ENCODE measurements around the gene SH3RF2. TPM values are rescaled to one million over a fixed set of nuclear protein-coding genes. Genes with fewer than 3 reads are reported as not detected.

SH3RF2 gene
- total RNA-seq, 6 experiments from 2014 or later, result 0.43 to 1.7 (median 0.66) TPM

DNA sequence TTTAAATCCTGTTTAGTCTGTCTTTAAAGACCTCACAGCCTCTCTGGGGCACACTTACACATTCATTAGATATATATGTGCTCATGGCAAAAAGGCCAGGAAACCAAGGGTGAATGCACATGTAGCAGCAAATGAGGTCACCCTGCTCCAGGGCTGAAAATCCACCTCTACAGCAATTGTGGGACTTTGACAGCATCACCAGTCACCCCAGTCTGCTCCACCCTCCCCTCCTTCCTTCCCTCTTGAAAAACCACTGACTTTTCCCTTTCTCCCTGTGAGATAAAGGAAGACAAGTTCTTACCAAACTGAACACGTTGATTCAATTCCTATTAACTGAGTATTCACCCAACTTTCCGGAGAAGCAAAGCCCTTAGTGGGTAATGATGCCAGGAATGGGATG, 15.2 kb upstream of the SH3RF2 start:
- peak; percentile 34 for DNase-seq
- TF ChIP-seq, protein P1, sequence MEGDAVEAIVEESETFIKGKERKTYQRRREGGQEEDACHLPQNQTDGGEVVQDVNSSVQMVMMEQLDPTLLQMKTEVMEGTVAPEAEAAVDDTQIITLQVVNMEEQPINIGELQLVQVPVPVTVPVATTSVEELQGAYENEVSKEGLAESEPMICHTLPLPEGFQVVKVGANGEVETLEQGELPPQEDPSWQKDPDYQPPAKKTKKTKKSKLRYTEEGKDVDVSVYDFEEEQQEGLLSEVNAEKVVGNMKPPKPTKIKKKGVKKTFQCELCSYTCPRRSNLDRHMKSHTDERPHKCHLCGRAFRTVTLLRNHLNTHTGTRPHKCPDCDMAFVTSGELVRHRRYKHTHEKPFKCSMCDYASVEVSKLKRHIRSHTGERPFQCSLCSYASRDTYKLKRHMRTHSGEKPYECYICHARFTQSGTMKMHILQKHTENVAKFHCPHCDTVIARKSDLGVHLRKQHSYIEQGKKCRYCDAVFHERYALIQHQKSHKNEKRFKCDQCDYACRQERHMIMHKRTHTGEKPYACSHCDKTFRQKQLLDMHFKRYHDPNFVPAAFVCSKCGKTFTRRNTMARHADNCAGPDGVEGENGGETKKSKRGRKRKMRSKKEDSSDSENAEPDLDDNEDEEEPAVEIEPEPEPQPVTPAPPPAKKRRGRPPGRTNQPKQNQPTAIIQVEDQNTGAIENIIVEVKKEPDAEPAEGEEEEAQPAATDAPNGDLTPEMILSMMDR (IDR thresholded peaks at IDR 0.05), result no peak
- peaks cover 18% of the 10 kb centered on the region for H3K27me3 Mint-ChIP-seq (ENCODE audit: insufficient read depth)
- peaks cover 61% of the 10 kb centered on the region for H3K4me1 Mint-ChIP-seq (ENCODE audit: low read depth)
- no peak overlapping the region for H3K4me3 Mint-ChIP-seq
- H3K36me3 Mint-ChIP-seq (ENCODE audit: low read depth), result no peaks in the 10 kb centered on the region
- no peak overlapping the region; the same call in 1 of the 2 replicates for H3K27ac Mint-ChIP-seq
- no peaks in the 10 kb centered on the region for H3K9me3 Mint-ChIP-seq

- Mint-ChIP-seq H3K27me3 (ENCODE audit: insufficient read depth) (peaks cover 12% of the 10 kb centered on the region), H3K4me3 (no peak overlapping the region), H3K27ac (no peak overlapping the region), H3K4me1 (ENCODE audit: low read depth) (peaks cover 59% of the 10 kb centered on the region), H3K9me3 (no peaks in the 10 kb centered on the region), H3K36me3 (ENCODE audit: low read depth) (no peaks in the 10 kb centered on the region)
- TF ChIP-seq, protein P1 (IDR thresholded peaks at IDR 0.05), result no peak
- DNase-seq, result no peak
Observed at GRCh38 chr5:145922059-145922458, 14.3 kb upstream of the SH3RF2 start.

DNA sequence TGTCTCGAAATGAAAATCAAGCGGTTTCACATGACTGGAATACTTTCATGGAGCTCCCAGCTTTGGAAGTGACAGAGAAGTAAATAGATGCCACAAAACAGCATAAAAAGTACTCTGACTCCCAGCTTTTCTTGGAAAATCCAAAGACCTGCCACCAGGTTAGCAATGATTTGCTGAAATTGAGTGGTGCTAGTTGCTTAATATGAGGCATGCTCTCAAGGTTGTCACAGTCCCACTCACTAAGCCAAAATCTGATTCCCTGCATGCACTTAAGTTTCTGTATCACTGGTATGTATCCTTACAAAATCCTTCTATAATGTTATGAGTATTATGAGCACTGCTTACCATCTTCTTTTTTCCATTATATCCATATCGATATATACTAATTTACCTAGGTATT, 13.0 kb upstream of the SH3RF2 start:
- Mint-ChIP-seq H3K27ac (no peak overlapping the region), H3K9me3 (no peaks in the 10 kb centered on the region), H3K36me3 (ENCODE audit: low read depth) (no peaks in the 10 kb centered on the region), H3K4me3 (no peak overlapping the region), H3K27me3 (ENCODE audit: insufficient read depth) (peaks cover 3% of the 10 kb centered on the region), H3K4me1 (ENCODE audit: low read depth) (peaks cover 54% of the 10 kb centered on the region)
- TF ChIP-seq, protein P1 (IDR thresholded peaks at IDR 0.05), result no peak
- no peak for DNase-seq

DNA sequence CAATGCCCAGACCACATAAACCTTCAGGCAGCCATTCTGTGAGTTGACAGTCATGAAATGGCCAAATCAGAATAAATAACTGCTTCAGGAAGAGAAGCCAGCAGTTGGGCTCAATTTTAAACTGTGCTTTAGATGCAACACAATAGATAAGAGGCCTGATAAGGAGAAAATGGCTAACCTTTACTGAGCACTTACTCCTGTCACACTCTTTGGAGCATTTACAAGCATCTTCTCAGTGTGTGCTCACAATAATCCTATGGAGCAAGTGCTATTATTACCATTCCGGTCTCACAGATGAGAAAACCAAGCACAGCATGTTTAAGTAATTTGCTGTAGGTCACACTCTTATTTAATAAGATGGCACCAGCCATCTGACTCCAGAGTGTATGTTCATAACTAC, 11.5 kb upstream of the SH3RF2 start:
- no peaks in the 10 kb centered on the region for H3K9me3 Mint-ChIP-seq
- H3K27me3 Mint-ChIP-seq (ENCODE audit: insufficient read depth), result no peaks in the 10 kb centered on the region; the same call in 1 of the 2 replicates
- no peak for DNase-seq
- H3K27ac Mint-ChIP-seq, result peak overlapping the region; percentile 69
- no peak overlapping the region for H3K4me3 Mint-ChIP-seq
- H3K4me1 Mint-ChIP-seq (ENCODE audit: low read depth), result peaks cover 54% of the 10 kb centered on the region
- no peaks in the 10 kb centered on the region for H3K36me3 Mint-ChIP-seq (ENCODE audit: low read depth)
- TF ChIP-seq, protein P1 (IDR thresholded peaks at IDR 0.05), result no peak

DNA sequence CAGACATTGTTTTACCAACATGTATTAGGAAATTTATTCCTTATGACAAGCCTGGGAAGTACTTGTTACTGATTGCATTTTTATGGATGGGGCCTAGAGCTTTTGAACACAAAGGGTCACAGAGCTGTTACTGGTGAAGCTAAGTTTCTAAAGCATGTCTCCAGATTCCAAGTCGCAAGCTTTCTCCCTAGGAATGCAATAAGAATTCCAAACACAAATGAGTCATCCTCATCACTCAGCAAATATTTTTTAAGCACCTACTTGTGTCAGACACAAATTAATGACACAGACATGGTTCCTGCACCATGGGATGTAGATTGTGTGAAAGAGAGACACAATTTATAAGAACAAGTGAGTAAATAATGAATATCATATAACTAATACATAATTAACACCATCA, 11.0 kb upstream of the SH3RF2 start:
- Mint-ChIP-seq H3K9me3 (no peaks in the 10 kb centered on the region), H3K4me3 (no peak overlapping the region), H3K4me1 (ENCODE audit: low read depth) (peaks cover 54% of the 10 kb centered on the region), H3K36me3 (ENCODE audit: low read depth) (no peaks in the 10 kb centered on the region), H3K27ac (peak overlapping the region; percentile 69), H3K27me3 (ENCODE audit: insufficient read depth) (no peaks in the 10 kb centered on the region)
- DNase-seq, result peak; percentile 86
- TF ChIP-seq, protein P1 (IDR thresholded peaks at IDR 0.05), result no peak

DNA sequence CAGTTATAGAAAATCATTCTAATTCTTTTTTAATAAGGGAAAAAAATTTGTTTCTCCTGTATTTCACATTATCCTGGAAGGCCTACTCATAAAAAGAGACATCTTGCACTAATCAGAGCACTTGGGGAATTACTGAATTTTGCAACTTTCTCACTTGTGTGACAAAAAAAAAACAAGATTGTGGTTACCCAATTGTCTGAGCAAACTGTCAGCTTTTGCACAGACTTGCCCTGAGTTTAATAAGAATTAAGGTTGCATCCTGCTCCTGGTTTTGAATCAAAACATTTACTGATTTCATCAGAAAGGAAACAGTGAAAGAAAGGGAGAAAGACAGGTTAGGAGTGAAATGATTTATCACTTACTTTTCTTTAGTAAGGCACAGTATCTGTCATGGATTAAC, 10.6 kb upstream of the SH3RF2 start:
- Mint-ChIP-seq H3K9me3 (no peaks in the 10 kb centered on the region), H3K27me3 (ENCODE audit: insufficient read depth) (no peaks in the 10 kb centered on the region; the same call in 1 of the 2 replicates), H3K36me3 (ENCODE audit: low read depth) (no peaks in the 10 kb centered on the region), H3K27ac (peak overlapping the region; percentile 69; the same call in 1 of the 2 replicates), H3K4me3 (no peak overlapping the region), H3K4me1 (ENCODE audit: low read depth) (peaks cover 49% of the 10 kb centered on the region)
- TF ChIP-seq, protein P1 (IDR thresholded peaks at IDR 0.05), result no peak
- DNase-seq, result no peak

Data from HFFc6 (cell line).